ENCODE data around the gene GAREM1. TPM values are rescaled to one million over a fixed set of nuclear protein-coding genes. Genes with fewer than 3 reads are reported as not detected.

The GAREM1 gene
- total and polyA plus RNA-seq, 7 donors: 2.3 to 10.3 (median 7.2) TPM

DNA sequence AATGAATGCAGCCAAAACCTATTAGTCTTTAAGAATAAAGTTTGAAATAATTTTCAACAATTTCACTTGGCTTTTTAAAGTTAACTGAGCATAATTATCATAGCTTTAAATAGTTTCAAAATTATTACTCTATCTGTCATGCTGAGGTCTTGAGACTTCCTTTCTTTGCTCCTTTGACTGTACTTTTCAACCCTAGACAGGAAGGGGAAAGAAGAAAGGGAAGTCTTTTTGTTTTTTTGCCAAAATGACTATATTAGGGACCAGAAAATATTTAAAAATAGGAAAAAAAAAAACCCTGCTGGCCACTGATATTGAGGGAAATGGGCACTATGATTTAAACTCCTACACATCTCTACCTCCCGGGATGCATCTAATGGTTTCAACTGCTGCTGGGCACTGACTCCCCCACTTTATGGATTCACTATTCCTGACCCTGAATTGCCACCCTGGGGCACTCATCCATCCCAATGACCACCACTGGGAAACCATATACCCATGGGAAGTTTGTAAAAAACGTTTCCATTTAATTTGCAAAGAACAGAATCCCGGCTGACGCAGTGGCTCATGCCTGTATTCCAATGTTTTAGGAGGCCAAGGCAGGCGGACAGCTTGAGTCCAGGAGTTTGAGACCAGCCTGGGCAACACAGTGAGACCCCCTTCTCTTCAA lies 50.5 kb downstream of the GAREM1 start:
- H3K4me1 ChIP-seq: peaks cover 17% of the 10 kb centered on the region
- H3K27ac ChIP-seq: no peak overlapping the region
- ATAC-seq: no peak
- TF ChIP-seq, protein P1, sequence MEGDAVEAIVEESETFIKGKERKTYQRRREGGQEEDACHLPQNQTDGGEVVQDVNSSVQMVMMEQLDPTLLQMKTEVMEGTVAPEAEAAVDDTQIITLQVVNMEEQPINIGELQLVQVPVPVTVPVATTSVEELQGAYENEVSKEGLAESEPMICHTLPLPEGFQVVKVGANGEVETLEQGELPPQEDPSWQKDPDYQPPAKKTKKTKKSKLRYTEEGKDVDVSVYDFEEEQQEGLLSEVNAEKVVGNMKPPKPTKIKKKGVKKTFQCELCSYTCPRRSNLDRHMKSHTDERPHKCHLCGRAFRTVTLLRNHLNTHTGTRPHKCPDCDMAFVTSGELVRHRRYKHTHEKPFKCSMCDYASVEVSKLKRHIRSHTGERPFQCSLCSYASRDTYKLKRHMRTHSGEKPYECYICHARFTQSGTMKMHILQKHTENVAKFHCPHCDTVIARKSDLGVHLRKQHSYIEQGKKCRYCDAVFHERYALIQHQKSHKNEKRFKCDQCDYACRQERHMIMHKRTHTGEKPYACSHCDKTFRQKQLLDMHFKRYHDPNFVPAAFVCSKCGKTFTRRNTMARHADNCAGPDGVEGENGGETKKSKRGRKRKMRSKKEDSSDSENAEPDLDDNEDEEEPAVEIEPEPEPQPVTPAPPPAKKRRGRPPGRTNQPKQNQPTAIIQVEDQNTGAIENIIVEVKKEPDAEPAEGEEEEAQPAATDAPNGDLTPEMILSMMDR (IDR thresholded peaks at IDR 0.05): no peak
- H3K4me3 ChIP-seq: no peak overlapping the region
- DNase-seq: no peak
- H3K27me3 ChIP-seq (ENCODE audit: insufficient read depth in 3 of 3, low read length in 2 of 3): no peaks in the 10 kb centered on the region
- peaks cover 3% of the 10 kb centered on the region for H3K9me3 ChIP-seq
- H3K36me3 ChIP-seq (ENCODE audit: insufficient read depth in 1 of 2, low read depth in 1 of 2): no peaks in the 10 kb centered on the region
- intact Hi-C loops (cut with DNase I): no loop called here
- WGBS, 3 donors: 67 to 74% (median 69%) methylated on average over 5 of the region's 5 CpGs

DNA sequence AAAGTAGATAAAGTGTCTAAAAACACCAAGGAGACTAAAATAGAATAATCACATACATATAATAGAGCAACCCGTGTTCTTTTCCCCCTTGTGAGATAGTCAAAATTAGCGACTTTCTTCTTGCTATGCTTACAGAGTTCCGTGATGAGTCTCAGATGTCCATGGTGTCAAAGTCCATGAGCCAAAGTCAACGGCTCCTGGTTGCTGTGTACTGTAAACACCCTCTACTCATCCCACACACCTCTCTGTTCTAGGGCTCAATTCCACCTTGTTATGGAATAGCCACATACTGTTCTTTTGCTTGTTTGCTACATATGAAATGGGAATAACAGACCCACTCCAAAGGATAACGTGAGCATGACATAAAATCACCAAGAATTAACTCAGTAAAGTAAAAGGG lies 52.5 kb downstream of the GAREM1 start:
- TF ChIP-seq, protein P1 (IDR thresholded peaks at IDR 0.05): no peak
- intact Hi-C loops (cut with DNase I): no loop called here
- Histone ChIP-seq H3K36me3 (ENCODE audit: insufficient read depth in 1 of 2, low read depth in 1 of 2) (no peaks in the 10 kb centered on the region), H3K4me1 (peaks cover 9% of the 10 kb centered on the region), H3K9me3 (peaks cover 3% of the 10 kb centered on the region), H3K27me3 (ENCODE audit: insufficient read depth in 3 of 3, low read length in 2 of 3) (no peaks in the 10 kb centered on the region), H3K27ac (no peak overlapping the region), H3K4me3 (no peak overlapping the region)
- WGBS, 3 donors: 79 to 90% (median 86%) methylated on average over 5 of the region's 5 CpGs
- DNase-seq: no peak
- no peak for ATAC-seq

DNA sequence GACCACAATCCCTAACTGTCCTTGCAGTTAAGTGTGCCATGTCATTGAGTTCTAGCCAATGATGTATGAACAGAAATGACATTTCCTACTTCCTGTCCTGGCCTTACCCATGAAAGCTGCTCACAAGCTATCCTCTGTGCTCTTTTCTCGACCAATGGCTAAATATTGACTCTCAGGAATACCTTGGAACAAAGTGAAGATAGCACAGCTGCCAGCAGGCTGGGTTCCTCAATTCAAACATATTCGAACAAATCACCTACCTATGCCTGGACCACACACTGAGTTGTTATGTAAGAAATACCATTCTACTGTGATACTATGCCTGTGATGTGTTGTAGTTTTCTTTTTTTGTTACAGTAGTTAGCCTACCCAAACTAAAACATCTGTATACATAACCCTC lies 65.1 kb downstream of the GAREM1 start:
- Histone ChIP-seq H3K36me3 (ENCODE audit: insufficient read depth in 1 of 2, low read depth in 1 of 2) (no peaks in the 10 kb centered on the region), H3K27me3 (ENCODE audit: insufficient read depth in 3 of 3, low read length in 2 of 3) (no peaks in the 10 kb centered on the region), H3K4me1 (no peaks in the 10 kb centered on the region), H3K4me3 (no peak overlapping the region), H3K27ac (no peak overlapping the region), H3K9me3 (no peaks in the 10 kb centered on the region)
- WGBS, 3 donors: 79 to 85% (median 83%) methylated on average over 2 of the region's 2 CpGs
- DNase-seq (no peak), ATAC-seq (no peak)
- TF ChIP-seq, protein P1 (IDR thresholded peaks at IDR 0.05): no peak
- intact Hi-C loops (cut with DNase I): no loop called here

DNA sequence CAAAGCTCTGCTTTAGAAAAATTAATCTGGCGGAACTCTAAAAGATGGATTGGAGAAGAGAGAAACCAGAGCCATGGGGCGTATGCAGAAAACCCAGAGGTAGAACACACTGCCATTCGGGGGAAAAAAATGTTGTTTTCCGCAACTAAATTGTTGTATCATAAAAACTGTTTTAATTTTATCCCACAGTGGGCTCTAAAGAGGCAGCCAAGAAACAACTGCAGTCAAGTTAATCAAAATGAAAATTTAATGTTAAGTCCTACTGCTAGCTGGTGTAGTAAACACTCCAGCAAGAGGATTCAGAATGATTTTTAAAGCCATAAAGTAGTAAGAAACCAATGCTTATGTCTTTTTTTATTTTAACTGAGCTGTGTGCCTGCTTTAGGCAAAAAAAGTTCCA lies 69.1 kb downstream of the GAREM1 start:
- no peaks in the 10 kb centered on the region for H3K4me1 ChIP-seq
- H3K27me3 ChIP-seq (ENCODE audit: insufficient read depth in 3 of 3, low read length in 2 of 3): no peaks in the 10 kb centered on the region
- no peak for DNase-seq
- intact Hi-C loops (cut with DNase I): loop anchor here in 1 of 2 donors (2.0 kb wide), 1 partner anchor 35 kb away; no protein-coding TSS in a partner anchor
- no peak for ATAC-seq
- H3K4me3 ChIP-seq: no peak overlapping the region
- H3K9me3 ChIP-seq: no peaks in the 10 kb centered on the region
- no peak overlapping the region for H3K27ac ChIP-seq
- 65 to 90% (median 72%) methylated on average over 4 of the region's 4 CpGs for WGBS, 3 donors
- no peaks in the 10 kb centered on the region for H3K36me3 ChIP-seq (ENCODE audit: insufficient read depth in 1 of 2, low read depth in 1 of 2)
- TF ChIP-seq, protein P1 (IDR thresholded peaks at IDR 0.05): no peak

DNA sequence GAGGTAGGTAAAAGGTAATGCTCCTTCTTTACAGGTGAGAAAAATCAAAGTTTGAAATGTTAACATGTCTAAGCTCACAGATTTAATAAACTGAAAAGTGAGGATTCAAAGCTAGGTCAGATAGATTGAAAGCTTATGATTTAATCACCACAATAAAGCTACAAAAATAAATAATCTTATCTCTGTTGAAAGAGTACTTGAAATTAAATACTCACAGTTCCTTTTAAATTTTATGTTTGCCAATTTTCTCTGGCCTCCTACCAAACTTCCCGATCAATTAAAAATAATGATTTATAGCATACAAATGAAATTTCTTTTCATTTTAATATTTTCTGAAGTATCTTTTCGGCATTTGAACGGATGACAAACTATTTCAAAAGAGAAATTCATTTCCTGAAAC lies 77.3 kb downstream of the GAREM1 start:
- Histone ChIP-seq H3K4me3 (no peak overlapping the region), H3K9me3 (no peaks in the 10 kb centered on the region), H3K36me3 (ENCODE audit: insufficient read depth in 1 of 2, low read depth in 1 of 2) (peaks cover 0 to 10% of the 10 kb centered on the region in 2 donors), H3K4me1 (no peaks in the 10 kb centered on the region), H3K27ac (no peak overlapping the region), H3K27me3 (ENCODE audit: insufficient read depth in 3 of 3, low read length in 2 of 3) (no peaks in the 10 kb centered on the region)
- WGBS, 3 donors: 55 to 73% (median 63%) methylated on average over 3 of the region's 3 CpGs
- no peak for ATAC-seq
- intact Hi-C loops (cut with DNase I): no loop called here
- TF ChIP-seq, protein P1 (IDR thresholded peaks at IDR 0.05): no peak
- no peak for DNase-seq

Measured in psoas muscle (tissue), 8 donors.